Measurements from ENCODE around the gene LHFPL3. TPM values are rescaled to one million over a fixed set of nuclear protein-coding genes. Genes with fewer than 3 reads are reported as not detected.

LHFPL3 gene
- total and polyA plus RNA-seq, 9 of the 15 experiments (the other 6 are each of a cell fraction or from before 2014, with no cell fraction given) = 0.21 to 0.52 TPM; not detected in 7

GRCh38 chr7:104826135-104826534 is 497.7 kb downstream of the LHFPL3 start:
- no TSS peak for BruUV-seq (replicated peaks)
- Histone ChIP-seq H3K9me3 (replicated peaks; ENCODE audit: control insufficient read depth, insufficient read depth, low read depth, low read length) (no peaks in the 10 kb centered on the region), H4K20me1 (replicated peaks; ENCODE audit: control insufficient read depth, insufficient read depth, low read length) (no peaks in the 10 kb centered on the region), H3K4me3 (no peak overlapping the region), H3K9ac (ENCODE audit: insufficient read depth in 1 of 2, low read depth in 2 of 2, low read length in 2 of 2) (no peak overlapping the region), H2AFZ (ENCODE audit: low read depth, low read length) (no peak overlapping the region), H3K79me2 (ENCODE audit: control insufficient read depth, insufficient read depth, low read length) (no peaks in the 10 kb centered on the region), H3K4me1 (replicated peaks in 1 of 2; ENCODE audit: control insufficient read depth in 2 of 2, insufficient read depth in 2 of 2, low read length in 2 of 2) (no peaks in the 10 kb centered on the region), H3K27me3 (ENCODE audit: control insufficient read depth in 2 of 2, insufficient read depth in 2 of 2, low read length in 2 of 2) (peaks cover 2% of the 10 kb centered on the region in 2 experiments; a peak in 1 of 5 replicates), H3K9me1 (ENCODE audit: control insufficient read depth, insufficient read depth, low read length) (no peaks in the 10 kb centered on the region), H3K4me2 (ENCODE audit: insufficient read depth, low read length) (no peak overlapping the region), H3K36me3 (ENCODE audit: control insufficient read depth, insufficient read depth, low read length) (no peaks in the 10 kb centered on the region), H3K27ac (ENCODE audit: extremely low read depth, low read depth, low read length) (no peak overlapping the region)
- in situ Hi-C loops (cut with MboI) (no loop called here), intact Hi-C loops (cut with micrococcal nuclease) (no loop called here)
- CTCF ChIA-PET (ENCODE audit: low intra/inter-chr PET ratio) = interaction anchor here (0.7 kb wide), 1 partner anchor 94 kb away, joined by 3 read pairs; no protein-coding TSS in a partner anchor
- 2% methylated on average over 4 of the region's 4 CpGs for WGBS (ENCODE audit: insufficient coverage, low coverage, missing lambda C conversion rate)
- FAIRE-seq (peak; percentile 56), ATAC-seq (peak; percentile 54), DNase-seq (ENCODE audit: extremely low read depth in 1 of 4, low spot score in 3 of 4) (peak in 1 of 4 experiments; percentile 39)
- POLR2A ChIA-PET = interaction anchor here (0.6 to 1.5 kb wide), 2 partner anchors 10 to 497 kb away, joined by 3 read pairs; no protein-coding TSS in a partner anchor
- TF ChIP-seq CTBP1 (IDR thresholded peaks at IDR 0.05; ENCODE audit: borderline replicate concordance) (peak; percentile 18; the same call in 1 of the 2 replicates), CHD7 (IDR thresholded peaks at IDR 0.05; ENCODE audit: low read depth, low read length) (no peak), ZNF584 (CRISPR knock-in tag; IDR thresholded peaks at IDR 0.05; ENCODE audit: low read depth) (no peak), TCF3 (CRISPR knock-in tag; IDR thresholded peaks at IDR 0.05) (peak; percentile 28; the same call in 1 of the 2 replicates), TEAD4 (IDR thresholded peaks at IDR 0.05; ENCODE audit: low read length) (peak; percentile 21; the same call in 1 of the 2 replicates), TEAD4 (CRISPR knock-in tag; IDR thresholded peaks at IDR 0.05; ENCODE audit: borderline replicate concordance) (no peak), RCOR1 (IDR thresholded peaks at IDR 0.05; ENCODE audit: borderline replicate concordance in 1 of 2, low read depth in 2 of 2, low read length in 2 of 2) (peak in 1 of 2 experiments; percentile 49; a peak in 1 of 4 replicates), ZNF57 (CRISPR knock-in tag; IDR thresholded peaks at IDR 0.05) (no peak), HNRNPLL (IDR thresholded peaks at IDR 0.05; ENCODE audit: low read depth, low read length, poor library complexity, severe bottlenecking) (no peak), ZNF121 (CRISPR knock-in tag; conservative IDR thresholded peaks at IDR 0.05) (no peak), CBFA2T2 (conservative IDR thresholded peaks at IDR 0.05) (peak; percentile 34; the same call in 1 of the 2 replicates), CBFA2T3 (IDR thresholded peaks at IDR 0.05) (peak; percentile 58), ZZZ3 (IDR thresholded peaks at IDR 0.05) (no peak)

Measured in K562 (cell line).